SK-N-SH (cell line): ENCODE results near the gene LPP. TPM values are rescaled to one million over a fixed set of nuclear protein-coding genes. Genes with fewer than 3 reads are reported as not detected.

Experiments used
- CTCF ChIA-PET: fragments of 300-600, 350-600 bp; formaldehyde crosslinking; extraction: SDS; loops from one replicate; lab custom pipeline; 2021; lab: Yijun Ruan, JAX
- POLR2A ChIA-PET: fragments of 350-600 bp; sonication (Branson Sonifier 250); formaldehyde crosslinking; extraction: SDS; loops from one replicate; lab custom pipeline; 2020; ENCODE audit warnings: antibody characterized with exemption, inconsistent platforms; lab: Yijun Ruan, JAX
- DNase-seq: peaks from one replicate; pipeline ENCODE4 v3.0.0; 2012
- H2AFZ ChIP-seq: fragments of 200-600 bp; sonication (generic); 2 replicates; pipeline ENCODE4 v1.8.1; 2016; ENCODE audit warnings: antibody characterized with exemption, mild to moderate bottlenecking, low read depth
- H3F3A ChIP-seq: fragments of 200-600 bp; sonication (generic); replicated peaks from 2 replicates; pipeline ENCODE3; 2016; ENCODE audit warnings: antibody characterized with exemption, mild to moderate bottlenecking; ENCODE audit not compliant: insufficient read depth
- H3K27ac ChIP-seq, 2 experiments: fragments of 200-500 bp in 1 of 2; fragments of 200-600 bp in 1 of 2; sonication (Bioruptor generic) in 1 of 2; sonication (generic), shearing (Covaris generic) in 1 of 2; 2 replicates each; pipeline versions ENCODE4 v1.5.1 to v1.6.1; 2014 to 2016; ENCODE audit warnings: low read depth in 2 of 2, inconsistent platforms in 1 of 2, low read length in 1 of 2, mild to moderate bottlenecking in 1 of 2, mixed read lengths in 1 of 2
- H3K27me3 ChIP-seq: fragments of 200-600 bp; sonication (generic), shearing (Covaris generic); 2 replicates; pipeline ENCODE4 v1.6.1; 2016; ENCODE audit warnings: mixed run types; ENCODE audit not compliant: insufficient read depth
- H3K36me3 ChIP-seq, 2 experiments: fragments of 200-500 bp in 1 of 2; fragments of 200-600 bp in 1 of 2; sonication (Bioruptor generic) in 1 of 2; sonication (generic) in 1 of 2; replicated peaks in 1 of 2; 2 replicates each; pipeline versions ENCODE3 to v1.5.1; 2014 to 2016; ENCODE audit warnings: low read length in 1 of 2, mild to moderate bottlenecking in 1 of 2; ENCODE audit not compliant: insufficient read depth in 2 of 2, control insufficient read depth in 1 of 2
- H3K4me1 ChIP-seq, 2 experiments: fragments of 200-500 bp in 1 of 2; fragments of 200-600 bp in 1 of 2; sonication (Bioruptor generic) in 1 of 2; sonication (generic), shearing (Covaris generic) in 1 of 2; 2 replicates each; pipeline versions ENCODE4 v1.5.1 to v1.6.1; 2014 to 2016; ENCODE audit warnings: low read depth in 1 of 2, low read length in 1 of 2, mixed run types in 1 of 2; ENCODE audit not compliant: insufficient read depth in 2 of 2, control insufficient read depth in 1 of 2
- H3K4me2 ChIP-seq: fragments of 200-600 bp; sonication (generic), shearing (Covaris generic); 2 replicates; pipeline ENCODE4 v1.6.1; 2017; ENCODE audit warnings: mixed run types
- H3K4me3 ChIP-seq, 2 experiments: fragments of 200-500 bp in 1 of 2; fragments of 200-600 bp in 1 of 2; sonication (Bioruptor generic) in 1 of 2; sonication (generic), shearing (Covaris generic) in 1 of 2; 2 replicates each; pipeline versions ENCODE4 v1.5.1 to v1.8.1; 2014 to 2016; ENCODE audit warnings: low read depth in 2 of 2, inconsistent platforms in 1 of 2, low read length in 1 of 2, mild to moderate bottlenecking in 1 of 2, mixed read lengths in 1 of 2, moderate library complexity in 1 of 2
- H3K79me2 ChIP-seq: fragments of 200-600 bp; sonication (generic); 2 replicates; pipeline ENCODE4 v1.8.1; 2017; ENCODE audit warnings: mild to moderate bottlenecking; ENCODE audit not compliant: insufficient read depth
- H3K9ac ChIP-seq: fragments of 200-600 bp; sonication (generic); 2 replicates; pipeline ENCODE4 v1.6.1; 2017; ENCODE audit warnings: mixed run types
- H3K9me2 ChIP-seq: fragments of 200-600 bp; sonication (generic); 2 replicates; pipeline ENCODE4 v1.6.1; 2017; ENCODE audit warnings: mixed run types
- H3K9me3 ChIP-seq: fragments of 200-600 bp; sonication (generic); 2 replicates; pipeline ENCODE4 v1.6.1; 2017; ENCODE audit warnings: mixed run types, mild to moderate bottlenecking, moderate library complexity
- H4K20me1 ChIP-seq: fragments of 200-600 bp; sonication (generic); 2 replicates; pipeline ENCODE4 v1.6.1; 2017; ENCODE audit warnings: mild to moderate bottlenecking, mixed run types; ENCODE audit not compliant: insufficient read depth
- ELF1 ChIP-seq: IDR thresholded peaks from 2 replicates; pipeline ENCODE4 v1.4.0; 2012
- EZH2phosphoT487 ChIP-seq: fragments of 200-600 bp; sonication (generic); IDR thresholded peaks from 2 replicates; pipeline ENCODE4 v1.6.1; 2017; ENCODE audit warnings: low read depth, mixed run types, mild to moderate bottlenecking, antibody characterized with exemption, moderate library complexity, borderline replicate concordance
- FOXJ3 ChIP-seq: sonication (generic); formaldehyde crosslinking; IDR thresholded peaks from 2 replicates; pipeline ENCODE4 v1.5.1; 2020; ENCODE audit warnings: mild to moderate bottlenecking, missing genetic modification reagents
- GABPA ChIP-seq: IDR thresholded peaks from 2 replicates; pipeline ENCODE4 v1.4.0; 2012; ENCODE audit warnings: low read depth, mild to moderate bottlenecking
- MAX ChIP-seq: IDR thresholded peaks from 2 replicates; pipeline ENCODE4 v1.4.0; 2012; ENCODE audit warnings: low read depth
- MXI1 ChIP-seq: IDR thresholded peaks from 2 replicates; pipeline ENCODE4 v1.6.1; 2012; ENCODE audit warnings: mild to moderate bottlenecking, low read depth, low read length, improper control_type of control experiment
- NFIC ChIP-seq: IDR thresholded peaks from 2 replicates; pipeline ENCODE4 v1.4.0; 2012; ENCODE audit warnings: borderline replicate concordance
- NRF1 ChIP-seq: IDR thresholded peaks from 2 replicates; pipeline ENCODE4 v1.6.1; 2012; ENCODE audit warnings: low read depth, mild to moderate bottlenecking, low read length
- POLR2AphosphoS5 ChIP-seq: IDR thresholded peaks from 2 replicates; pipeline ENCODE4 v1.6.1; 2012; ENCODE audit warnings: low read depth, low read length
- REST ChIP-seq: IDR thresholded peaks from 2 replicates; pipeline ENCODE4 v1.6.1; 2012; ENCODE audit warnings: mild to moderate bottlenecking, low read depth, low read length, moderate library complexity
- RFX5 ChIP-seq: IDR thresholded peaks from 2 replicates; pipeline ENCODE4 v1.6.1; 2012; ENCODE audit warnings: mild to moderate bottlenecking, improper control_type of control experiment, low read length
- TCF12 ChIP-seq: IDR thresholded peaks from 2 replicates; pipeline ENCODE4 v1.4.0; 2012
- USF2 ChIP-seq: fragments of 150-350 bp; IDR thresholded peaks from 2 replicates; pipeline ENCODE4 v1.6.1; 2017; ENCODE audit warnings: antibody characterized with exemption, low read length, low read depth, borderline replicate concordance
- YY1 ChIP-seq: IDR thresholded peaks from 2 replicates; pipeline ENCODE4 v1.4.0; 2012; ENCODE audit warnings: low read depth, mild to moderate bottlenecking
- WGBS: methylation state at CpG from one replicate; pipeline ENCODE4 v1.1.6; 2017; ENCODE audit warnings: low lambda C conversion rate; 5-methylcytosine and 5-hydroxymethylcytosine counted together
- polyA plus RNA-seq, 3 experiments: library from polyadenylated mRNA; depleted of rRNA; stranded (reverse); fragments of >200 nt; gene quantifications; 2 replicates each; pipeline ENCODE4 v1.2.3, GENCODE V29; 2012
- TF ChIP-seq, protein P1 (sequence below): fragments of 150-350 bp; IDR thresholded peaks from 2 replicates; pipeline ENCODE4 v1.6.1; 2016; ENCODE audit warnings: mild to moderate bottlenecking, low read depth, low read length
- TF ChIP-seq, protein P2 (sequence below): IDR thresholded peaks from 2 replicates; pipeline ENCODE4 v1.4.0; 2012; ENCODE audit warnings: low read depth, borderline replicate concordance
- TF ChIP-seq, protein P3 (sequence below): IDR thresholded peaks from 2 replicates; pipeline ENCODE4; 2012
- TF ChIP-seq, protein P4 (sequence below): fragments of 200-600 bp; sonication (generic); IDR thresholded peaks from 2 replicates; pipeline ENCODE4 v1.6.1; 2017; ENCODE audit warnings: antibody characterized with exemption, mild to moderate bottlenecking, moderate library complexity

LPP gene
- polyA plus RNA-seq, 1 of the 3 experiments (the other 2 are of a cell fraction): 6.6 TPM

DNA sequence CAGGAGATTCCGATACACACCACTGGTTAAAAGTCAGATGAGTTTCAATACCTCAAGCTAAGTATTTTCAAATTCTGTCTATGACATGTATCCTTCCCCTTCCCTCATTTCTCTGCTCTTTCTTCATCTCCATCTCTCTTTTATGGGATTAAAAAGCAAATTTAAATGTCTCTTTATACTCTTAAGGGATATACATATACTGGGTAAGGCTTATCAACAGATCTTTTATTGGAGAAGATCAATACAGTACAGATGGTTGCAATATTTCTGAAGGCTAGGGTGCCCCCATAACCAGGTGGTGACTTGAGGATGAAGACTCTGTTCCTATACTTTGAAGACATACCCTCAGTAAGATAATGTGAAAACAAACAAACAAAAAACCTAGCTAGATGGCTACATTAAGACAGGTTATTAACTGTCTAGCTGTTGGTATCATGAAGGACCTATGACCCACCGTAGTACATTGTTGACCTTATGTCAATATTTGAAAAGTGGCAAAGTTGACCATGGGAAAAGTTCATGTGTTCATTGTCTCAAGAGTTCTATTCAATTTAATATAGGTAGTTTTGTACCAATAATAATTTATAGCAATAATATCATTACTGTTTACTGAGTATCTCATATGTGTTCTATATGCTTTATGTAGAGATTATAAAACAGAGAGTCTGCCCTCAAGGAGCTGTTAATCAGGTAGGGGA, 319.8 kb downstream of the LPP start:
- no peak for DNase-seq
- Histone ChIP-seq H3K4me1 (peaks cover 0 to 10% of the 10 kb centered on the region in 2 experiments; a peak in 2 of 4 replicates), H3K79me2 (peaks cover 69% of the 10 kb centered on the region), H2AFZ (no peak overlapping the region), H3K4me3 (no peak overlapping the region), H3K4me2 (no peak overlapping the region), H3K9ac (no peak overlapping the region), H3K9me3 (no peaks in the 10 kb centered on the region), H3K9me2 (no peaks in the 10 kb centered on the region), H3K36me3 (peaks cover 0 to 18% of the 10 kb centered on the region in 2 experiments), H4K20me1 (no peaks in the 10 kb centered on the region), H3K27ac (no peak overlapping the region), H3F3A (peaks cover 15% of the 10 kb centered on the region), H3K27me3 (no peaks in the 10 kb centered on the region)
- 81% methylated on average over 2 of the region's 2 CpGs for WGBS
- TF ChIP-seq RFX5 (no peak), YY1 (no peak), NFIC (no peak), POLR2AphosphoS5 (no peak), MXI1 (no peak), ELF1 (no peak), GABPA (no peak), NRF1 (no peak), USF2 (no peak), REST (no peak), EZH2phosphoT487 (no peak), FOXJ3 (CRISPR knock-in tag) (no peak), MAX (no peak), TCF12 (no peak)
- TF ChIP-seq, protein P1, sequence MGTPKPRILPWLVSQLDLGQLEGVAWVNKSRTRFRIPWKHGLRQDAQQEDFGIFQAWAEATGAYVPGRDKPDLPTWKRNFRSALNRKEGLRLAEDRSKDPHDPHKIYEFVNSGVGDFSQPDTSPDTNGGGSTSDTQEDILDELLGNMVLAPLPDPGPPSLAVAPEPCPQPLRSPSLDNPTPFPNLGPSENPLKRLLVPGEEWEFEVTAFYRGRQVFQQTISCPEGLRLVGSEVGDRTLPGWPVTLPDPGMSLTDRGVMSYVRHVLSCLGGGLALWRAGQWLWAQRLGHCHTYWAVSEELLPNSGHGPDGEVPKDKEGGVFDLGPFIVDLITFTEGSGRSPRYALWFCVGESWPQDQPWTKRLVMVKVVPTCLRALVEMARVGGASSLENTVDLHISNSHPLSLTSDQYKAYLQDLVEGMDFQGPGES: no peak
- TF ChIP-seq, protein P2, sequence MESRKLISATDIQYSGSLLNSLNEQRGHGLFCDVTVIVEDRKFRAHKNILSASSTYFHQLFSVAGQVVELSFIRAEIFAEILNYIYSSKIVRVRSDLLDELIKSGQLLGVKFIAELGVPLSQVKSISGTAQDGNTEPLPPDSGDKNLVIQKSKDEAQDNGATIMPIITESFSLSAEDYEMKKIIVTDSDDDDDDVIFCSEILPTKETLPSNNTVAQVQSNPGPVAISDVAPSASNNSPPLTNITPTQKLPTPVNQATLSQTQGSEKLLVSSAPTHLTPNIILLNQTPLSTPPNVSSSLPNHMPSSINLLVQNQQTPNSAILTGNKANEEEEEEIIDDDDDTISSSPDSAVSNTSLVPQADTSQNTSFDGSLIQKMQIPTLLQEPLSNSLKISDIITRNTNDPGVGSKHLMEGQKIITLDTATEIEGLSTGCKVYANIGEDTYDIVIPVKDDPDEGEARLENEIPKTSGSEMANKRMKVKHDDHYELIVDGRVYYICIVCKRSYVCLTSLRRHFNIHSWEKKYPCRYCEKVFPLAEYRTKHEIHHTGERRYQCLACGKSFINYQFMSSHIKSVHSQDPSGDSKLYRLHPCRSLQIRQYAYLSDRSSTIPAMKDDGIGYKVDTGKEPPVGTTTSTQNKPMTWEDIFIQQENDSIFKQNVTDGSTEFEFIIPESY: no peak
- TF ChIP-seq, protein P3, sequence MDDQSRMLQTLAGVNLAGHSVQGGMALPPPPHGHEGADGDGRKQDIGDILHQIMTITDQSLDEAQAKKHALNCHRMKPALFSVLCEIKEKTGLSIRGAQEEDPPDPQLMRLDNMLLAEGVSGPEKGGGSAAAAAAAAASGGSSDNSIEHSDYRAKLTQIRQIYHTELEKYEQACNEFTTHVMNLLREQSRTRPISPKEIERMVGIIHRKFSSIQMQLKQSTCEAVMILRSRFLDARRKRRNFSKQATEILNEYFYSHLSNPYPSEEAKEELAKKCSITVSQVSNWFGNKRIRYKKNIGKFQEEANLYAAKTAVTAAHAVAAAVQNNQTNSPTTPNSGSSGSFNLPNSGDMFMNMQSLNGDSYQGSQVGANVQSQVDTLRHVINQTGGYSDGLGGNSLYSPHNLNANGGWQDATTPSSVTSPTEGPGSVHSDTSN: no peak
- TF ChIP-seq, protein P4, sequence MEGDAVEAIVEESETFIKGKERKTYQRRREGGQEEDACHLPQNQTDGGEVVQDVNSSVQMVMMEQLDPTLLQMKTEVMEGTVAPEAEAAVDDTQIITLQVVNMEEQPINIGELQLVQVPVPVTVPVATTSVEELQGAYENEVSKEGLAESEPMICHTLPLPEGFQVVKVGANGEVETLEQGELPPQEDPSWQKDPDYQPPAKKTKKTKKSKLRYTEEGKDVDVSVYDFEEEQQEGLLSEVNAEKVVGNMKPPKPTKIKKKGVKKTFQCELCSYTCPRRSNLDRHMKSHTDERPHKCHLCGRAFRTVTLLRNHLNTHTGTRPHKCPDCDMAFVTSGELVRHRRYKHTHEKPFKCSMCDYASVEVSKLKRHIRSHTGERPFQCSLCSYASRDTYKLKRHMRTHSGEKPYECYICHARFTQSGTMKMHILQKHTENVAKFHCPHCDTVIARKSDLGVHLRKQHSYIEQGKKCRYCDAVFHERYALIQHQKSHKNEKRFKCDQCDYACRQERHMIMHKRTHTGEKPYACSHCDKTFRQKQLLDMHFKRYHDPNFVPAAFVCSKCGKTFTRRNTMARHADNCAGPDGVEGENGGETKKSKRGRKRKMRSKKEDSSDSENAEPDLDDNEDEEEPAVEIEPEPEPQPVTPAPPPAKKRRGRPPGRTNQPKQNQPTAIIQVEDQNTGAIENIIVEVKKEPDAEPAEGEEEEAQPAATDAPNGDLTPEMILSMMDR: no peak
- ChIA-PET POLR2A (no interaction called here), CTCF (interaction anchor here (1.9 kb wide), 1 partner anchor 12 kb away, joined by 4 read pairs; no protein-coding TSS in a partner anchor)
